ENCODE measurements around the gene ZMYM2. TPM values are rescaled to one million over a fixed set of nuclear protein-coding genes. Genes with fewer than 3 reads are reported as not detected.

ZMYM2 gene
- total RNA-seq, 4 donors from 2014 or later, result 42.2 to 67.8 (median 63.0) TPM

DNA sequence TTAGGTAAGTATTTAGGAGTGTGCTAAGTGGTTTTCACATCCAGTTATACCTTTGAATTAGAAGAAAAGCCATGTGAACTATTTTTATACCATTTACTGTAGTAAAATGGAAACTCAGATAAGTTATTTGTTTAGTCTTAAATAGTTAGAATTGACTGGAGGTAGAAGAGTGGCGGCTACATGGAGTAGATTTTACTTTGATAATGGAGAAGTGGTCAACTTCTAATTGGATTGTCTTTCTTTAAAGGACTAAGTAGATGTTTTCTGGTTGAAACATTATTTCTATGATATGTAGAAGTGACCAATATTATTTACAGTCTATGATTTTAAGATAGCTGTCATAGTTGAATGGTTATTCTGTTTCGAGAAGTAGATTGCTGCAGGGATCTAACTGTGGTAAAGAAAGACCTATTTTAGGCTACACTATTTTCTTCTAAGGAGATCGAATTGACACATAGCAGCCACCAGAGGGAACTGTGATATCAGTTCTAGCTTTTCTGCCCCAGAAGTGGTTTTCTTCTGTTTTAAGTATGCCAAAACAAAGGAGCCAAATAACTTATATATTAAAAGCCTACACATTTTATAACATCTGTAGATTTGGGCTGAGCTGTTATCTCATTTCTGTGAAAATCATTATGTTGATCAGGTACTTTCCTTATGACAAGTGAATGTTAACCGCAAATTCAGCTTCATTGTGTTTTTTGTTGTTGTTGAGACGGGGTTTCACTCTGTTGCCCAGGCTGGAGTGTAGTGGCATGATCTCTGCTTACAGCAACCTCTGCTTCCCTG, 26.1 kb downstream of the ZMYM2 start:
- no peak for TF ChIP-seq CTCF (IDR thresholded peaks at IDR 0.05)
- DNase-seq (ENCODE audit: low spot score) (no peak), ATAC-seq (ENCODE audit: low FRiP score) (no peak)

- DNase-seq (ENCODE audit: low spot score), result no peak
- ATAC-seq (ENCODE audit: low FRiP score), result no peak
- no peak for TF ChIP-seq CTCF (IDR thresholded peaks at IDR 0.05)
Measured at GRCh38 chr13:19985219-19985556, 26.7 kb downstream of the ZMYM2 start.

GRCh38 chr13:19991531-19991930, 33.0 kb downstream of the ZMYM2 start:
- ATAC-seq (ENCODE audit: low FRiP score) (no peak), DNase-seq (ENCODE audit: low spot score) (no peak)
- TF ChIP-seq CTCF (IDR thresholded peaks at IDR 0.05), result no peak

DNA sequence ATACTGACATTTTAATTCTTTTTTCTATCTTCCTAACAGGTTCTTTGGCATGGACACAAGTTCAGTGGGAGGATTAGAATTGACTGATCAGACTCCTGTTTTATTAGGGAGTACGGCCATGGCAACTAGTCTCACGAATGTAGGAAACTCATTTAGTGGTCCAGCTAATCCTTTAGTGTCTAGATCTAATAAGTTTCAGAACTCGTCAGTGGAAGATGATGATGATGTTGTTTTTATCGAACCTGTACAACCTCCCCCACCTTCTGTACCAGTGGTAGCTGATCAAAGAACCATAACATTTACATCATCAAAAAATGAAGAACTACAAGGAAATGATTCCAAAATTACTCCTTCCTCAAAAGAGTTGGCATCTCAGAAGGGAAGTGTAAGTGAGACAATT, 34.5 kb downstream of the ZMYM2 start:
- DNase-seq (ENCODE audit: low spot score), result no peak
- no peak for TF ChIP-seq CTCF (IDR thresholded peaks at IDR 0.05)

DNA sequence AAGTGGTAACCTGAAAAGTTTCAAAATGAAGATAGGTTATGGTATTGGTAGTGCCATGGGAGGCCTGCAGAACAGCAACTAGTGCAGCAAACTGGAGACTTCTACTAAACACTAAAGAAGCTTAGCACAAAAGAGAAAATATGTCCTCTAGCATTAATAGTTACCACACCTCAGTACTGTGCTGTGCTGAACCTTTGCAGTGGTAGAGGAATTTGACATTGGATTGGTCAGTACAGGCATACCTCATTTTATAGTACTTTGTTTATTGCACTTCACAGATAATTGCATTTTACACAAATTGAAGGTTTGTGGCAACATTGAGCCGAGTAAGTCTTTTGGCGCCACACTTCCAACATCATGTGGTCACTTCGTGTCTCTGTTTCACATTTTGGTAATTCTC, 40.4 kb downstream of the ZMYM2 start:
- DNase-seq (ENCODE audit: low spot score) (no peak), ATAC-seq (ENCODE audit: low FRiP score) (no peak)
- no peak for TF ChIP-seq CTCF (IDR thresholded peaks at IDR 0.05)

More for the DNA sequence above, 34.5 kb downstream of the ZMYM2 start:
- ATAC-seq (ENCODE audit: low FRiP score), result no peak

GRCh38 chr13:20000062-20000552, 41.6 kb downstream of the ZMYM2 start:
- no peak for TF ChIP-seq CTCF (IDR thresholded peaks at IDR 0.05)
- no peak for ATAC-seq (ENCODE audit: low FRiP score)
- no peak for DNase-seq (ENCODE audit: low spot score)

Measured in omental fat pad (tissue), 4 donors.